ENCODE results near the gene TECR. TPM values are rescaled to one million over a fixed set of nuclear protein-coding genes. Genes with fewer than 3 reads are reported as not detected.
"Not testable (repeated sequence)": the region's sequence is repeated elsewhere in the genome, so short reads cannot be mapped to it uniquely, and the experiment has no call there.

TECR gene
- total RNA-seq, 1 experiment from 2014 or later, result 56.9 TPM

GRCh38 chr19:14536926-14537692, 7.7 kb downstream of the TECR start:
- H3K4me1 ChIP-seq (replicated peaks), result no peaks in the 10 kb centered on the region
- H3K27me3 ChIP-seq (replicated peaks), result no peaks in the 10 kb centered on the region
- H3K9me3 ChIP-seq (replicated peaks), result no peaks in the 10 kb centered on the region
- DNase-seq (ENCODE audit: low read depth in 1 of 2, low spot score in 2 of 2), result no peak
- H3K4me3 ChIP-seq, result no peak overlapping the region
- no peak overlapping the region for H3K27ac ChIP-seq
- peaks cover 7% of the 10 kb centered on the region for H3K36me3 ChIP-seq

- 0 out of 2 replicates have a peak, but pooled peaks cover 2% of the 10 kb centered on the region for H3K36me3 ChIP-seq
- H3K4me3 ChIP-seq, result no peak overlapping the region
- H3K27me3 ChIP-seq (replicated peaks), result no peaks in the 10 kb centered on the region
- no peaks in the 10 kb centered on the region for H3K9me3 ChIP-seq (replicated peaks)
- peaks cover 6% of the 10 kb centered on the region for H3K4me1 ChIP-seq (replicated peaks)
- H3K27ac ChIP-seq, result no peak overlapping the region
- no peak for DNase-seq (ENCODE audit: low read depth in 1 of 2, low spot score in 2 of 2)
Measured at GRCh38 chr19:14540741-14541525, 11.5 kb downstream of the TECR start.

DNA sequence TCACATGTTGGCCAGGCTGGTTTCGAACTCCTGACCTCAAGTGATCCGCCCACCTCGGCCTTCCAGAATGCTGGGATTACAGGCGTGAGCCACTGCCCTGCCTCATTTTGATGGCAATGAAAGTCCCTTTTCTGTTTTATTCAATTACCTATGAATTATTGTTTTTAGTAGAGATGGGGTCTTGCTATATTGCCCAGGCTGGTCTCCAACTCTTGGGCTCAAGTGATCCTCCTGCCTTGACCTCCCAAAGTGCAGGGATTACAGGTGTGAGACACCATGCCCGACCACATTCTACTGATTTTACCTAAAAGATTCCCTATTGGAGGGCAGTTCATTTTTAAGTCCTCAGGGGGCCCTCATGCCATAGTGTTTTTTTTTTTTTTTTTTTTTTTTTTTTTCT, 12.6 kb downstream of the TECR start:
- H3K27ac ChIP-seq; H3K27me3 ChIP-seq (replicated peaks); H3K9me3 ChIP-seq (replicated peaks); H3K36me3 ChIP-seq; H3K4me1 ChIP-seq (replicated peaks); H3K4me3 ChIP-seq; DNase-seq (ENCODE audit: low read depth in 1 of 2, low spot score in 2 of 2): not testable (repeated sequence)

DNA sequence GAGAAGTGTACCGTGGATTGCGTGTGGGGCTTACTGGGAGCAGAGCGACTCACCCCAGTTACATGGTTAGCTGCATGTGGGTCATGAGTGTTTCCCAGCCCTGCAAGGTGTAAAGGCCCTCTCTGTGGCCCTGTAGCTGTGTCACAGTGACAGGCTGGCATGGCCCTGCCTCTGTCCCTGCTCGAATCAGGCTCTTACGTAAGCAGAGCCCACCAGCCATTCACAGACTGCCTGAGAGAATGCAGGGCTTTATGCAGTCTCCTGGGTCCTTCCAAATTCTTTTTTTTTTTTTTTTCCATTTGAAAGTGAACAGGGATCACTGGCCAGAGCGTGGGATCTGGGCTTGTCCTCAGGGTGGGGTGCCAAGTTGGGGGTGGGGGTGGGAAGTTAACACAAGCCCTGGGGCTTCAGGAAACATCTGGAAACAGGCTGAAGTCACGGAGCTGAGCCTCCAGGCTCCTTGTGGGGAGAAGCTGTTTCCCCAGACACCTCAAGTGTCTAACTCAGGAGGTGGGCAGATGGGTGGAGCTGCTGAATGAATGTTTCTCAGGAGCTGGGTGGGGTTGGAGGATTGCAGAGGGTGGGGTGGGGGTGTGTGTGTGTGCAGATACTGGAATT, 13.4 kb downstream of the TECR start:
- no peak overlapping the region for H3K27ac ChIP-seq
- H3K9me3 ChIP-seq (replicated peaks), result no peaks in the 10 kb centered on the region
- no peak for DNase-seq (ENCODE audit: low read depth in 1 of 2, low spot score in 2 of 2)
- H3K4me3 ChIP-seq, result no peak overlapping the region
- H3K27me3 ChIP-seq (replicated peaks), result no peaks in the 10 kb centered on the region
- peaks cover 6% of the 10 kb centered on the region for H3K4me1 ChIP-seq (replicated peaks)
- 0 out of 2 replicates have a peak, but pooled peaks cover 2% of the 10 kb centered on the region for H3K36me3 ChIP-seq

DNA sequence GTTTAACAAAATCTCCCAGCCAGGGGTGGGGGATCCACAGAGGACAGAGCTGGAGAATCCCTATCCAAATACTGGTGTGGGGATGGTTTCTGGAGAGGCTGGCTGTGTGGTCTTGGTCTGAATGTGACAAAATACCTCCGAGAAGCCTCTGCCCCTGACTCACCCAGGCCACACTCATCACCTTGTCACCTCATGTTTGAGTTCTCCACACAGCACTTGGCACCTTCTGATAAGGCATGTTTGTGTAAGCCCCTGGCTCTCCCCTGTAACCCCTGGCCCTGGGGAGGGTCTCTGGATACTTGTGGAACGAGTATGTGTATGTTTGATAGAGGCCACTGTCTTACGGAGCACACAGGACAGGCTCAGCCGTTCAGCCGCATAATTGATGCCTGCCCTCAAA, 14.7 kb downstream of the TECR start:
- Histone ChIP-seq H3K4me1 (replicated peaks) (peaks cover 6% of the 10 kb centered on the region), H3K27ac (no peak overlapping the region), H3K4me3 (no peak overlapping the region), H3K27me3 (replicated peaks) (no peaks in the 10 kb centered on the region), H3K36me3 (peaks cover 5% of the 10 kb centered on the region; the same call in 1 of the 2 replicates), H3K9me3 (replicated peaks) (no peaks in the 10 kb centered on the region)
- DNase-seq (ENCODE audit: low read depth in 1 of 2, low spot score in 2 of 2), result no peak

DNA sequence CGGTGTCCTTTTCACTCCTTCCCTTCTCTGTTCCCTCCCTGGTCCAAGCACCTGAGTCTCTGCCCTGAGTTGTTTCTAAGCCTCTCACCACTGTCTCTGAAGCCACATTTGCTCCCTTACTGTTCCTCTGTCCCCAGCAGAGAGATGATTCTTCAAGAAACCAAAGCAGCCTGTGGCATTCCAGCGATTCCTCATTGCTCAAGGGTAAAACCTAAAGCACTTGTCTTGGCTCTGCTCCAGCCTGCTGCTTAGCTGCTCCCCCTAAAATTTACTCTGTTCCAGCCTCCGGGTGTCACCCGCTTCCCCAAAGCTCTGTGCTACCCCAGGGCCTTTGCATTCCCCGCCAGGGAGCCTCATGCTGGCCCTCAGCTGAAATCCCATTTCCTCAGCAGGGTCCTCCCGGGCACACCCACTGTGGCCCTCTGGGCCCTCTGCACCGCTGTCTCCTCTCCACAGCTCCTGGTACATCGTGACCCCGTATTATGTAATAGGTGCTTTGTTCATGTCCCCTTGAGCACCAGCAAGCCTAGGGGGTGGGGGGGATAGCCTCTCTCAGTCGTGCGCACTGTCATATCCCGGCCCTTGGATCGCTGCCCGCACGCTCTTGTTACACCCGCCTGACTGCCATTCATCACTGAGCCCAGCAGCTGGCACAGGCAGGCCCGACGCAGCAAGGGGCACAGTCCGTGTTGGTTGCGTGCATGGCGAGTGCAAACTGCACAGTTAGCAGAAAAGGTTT, 15.8 kb downstream of the TECR start:
- peaks cover 5% of the 10 kb centered on the region; the same call in 1 of the 2 replicates for H3K36me3 ChIP-seq
- no peak for DNase-seq (ENCODE audit: low read depth in 1 of 2, low spot score in 2 of 2)
- H3K4me1 ChIP-seq (replicated peaks), result peaks cover 6% of the 10 kb centered on the region
- no peaks in the 10 kb centered on the region for H3K27me3 ChIP-seq (replicated peaks)
- no peak overlapping the region for H3K4me3 ChIP-seq
- no peaks in the 10 kb centered on the region for H3K9me3 ChIP-seq (replicated peaks)
- H3K27ac ChIP-seq, result no peak overlapping the region

DNA sequence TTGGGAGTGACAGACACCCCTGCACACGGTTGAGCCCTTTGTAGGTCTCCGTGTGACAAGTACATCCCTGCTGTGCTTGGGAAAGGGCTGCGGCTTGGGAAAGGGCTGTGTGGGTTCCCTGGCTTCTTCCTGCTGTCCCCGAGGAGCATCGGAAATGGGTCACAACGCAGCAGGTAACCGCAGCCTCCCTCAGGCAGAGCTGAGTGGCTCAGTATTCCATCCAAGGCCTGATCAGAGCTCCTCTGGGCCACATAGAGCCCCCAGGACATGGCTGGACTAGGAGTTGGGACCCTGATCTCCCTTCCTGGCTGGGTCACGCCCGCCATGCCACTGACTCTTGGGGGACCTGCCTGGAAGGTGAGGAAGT, 16.3 kb downstream of the TECR start:
- no peak for DNase-seq (ENCODE audit: low read depth in 1 of 2, low spot score in 2 of 2)
- Histone ChIP-seq H3K4me1 (replicated peaks) (peaks cover 6% of the 10 kb centered on the region), H3K36me3 (peaks cover 5% of the 10 kb centered on the region; the same call in 1 of the 2 replicates), H3K9me3 (replicated peaks) (no peaks in the 10 kb centered on the region), H3K4me3 (no peak overlapping the region), H3K27ac (no peak overlapping the region), H3K27me3 (replicated peaks) (no peaks in the 10 kb centered on the region)

DNA sequence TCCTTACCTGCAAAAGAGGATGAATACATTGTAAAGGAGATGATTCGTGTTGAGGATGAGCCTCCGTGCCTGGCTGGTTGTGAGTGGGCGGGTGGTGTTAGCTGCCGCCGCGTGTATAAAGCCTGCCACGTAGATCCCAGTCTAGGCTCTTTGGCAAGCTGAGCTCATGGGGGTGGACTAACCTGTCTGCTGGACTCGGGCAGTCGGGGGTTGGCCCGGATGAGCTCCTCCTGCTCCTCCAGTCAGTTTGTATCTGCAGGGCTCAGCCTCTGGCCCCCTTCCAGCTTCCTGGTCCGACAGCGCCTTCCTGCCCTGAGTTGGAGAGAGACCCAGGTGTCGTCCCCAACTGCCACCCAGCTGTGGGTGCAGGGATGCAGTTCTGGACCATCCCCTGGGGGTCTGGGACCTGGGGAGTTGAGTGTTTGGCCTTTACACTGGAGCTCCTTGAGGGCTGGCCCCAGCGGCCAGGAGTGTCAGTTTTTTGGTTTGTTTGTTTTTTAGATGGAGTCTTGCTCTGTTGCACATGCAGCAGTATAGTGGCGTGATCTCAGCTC, 20.9 kb downstream of the TECR start:
- H3K36me3 ChIP-seq, result peaks cover 5% of the 10 kb centered on the region; the same call in 1 of the 2 replicates
- DNase-seq (ENCODE audit: low read depth in 1 of 2, low spot score in 2 of 2), result no peak

DNA sequence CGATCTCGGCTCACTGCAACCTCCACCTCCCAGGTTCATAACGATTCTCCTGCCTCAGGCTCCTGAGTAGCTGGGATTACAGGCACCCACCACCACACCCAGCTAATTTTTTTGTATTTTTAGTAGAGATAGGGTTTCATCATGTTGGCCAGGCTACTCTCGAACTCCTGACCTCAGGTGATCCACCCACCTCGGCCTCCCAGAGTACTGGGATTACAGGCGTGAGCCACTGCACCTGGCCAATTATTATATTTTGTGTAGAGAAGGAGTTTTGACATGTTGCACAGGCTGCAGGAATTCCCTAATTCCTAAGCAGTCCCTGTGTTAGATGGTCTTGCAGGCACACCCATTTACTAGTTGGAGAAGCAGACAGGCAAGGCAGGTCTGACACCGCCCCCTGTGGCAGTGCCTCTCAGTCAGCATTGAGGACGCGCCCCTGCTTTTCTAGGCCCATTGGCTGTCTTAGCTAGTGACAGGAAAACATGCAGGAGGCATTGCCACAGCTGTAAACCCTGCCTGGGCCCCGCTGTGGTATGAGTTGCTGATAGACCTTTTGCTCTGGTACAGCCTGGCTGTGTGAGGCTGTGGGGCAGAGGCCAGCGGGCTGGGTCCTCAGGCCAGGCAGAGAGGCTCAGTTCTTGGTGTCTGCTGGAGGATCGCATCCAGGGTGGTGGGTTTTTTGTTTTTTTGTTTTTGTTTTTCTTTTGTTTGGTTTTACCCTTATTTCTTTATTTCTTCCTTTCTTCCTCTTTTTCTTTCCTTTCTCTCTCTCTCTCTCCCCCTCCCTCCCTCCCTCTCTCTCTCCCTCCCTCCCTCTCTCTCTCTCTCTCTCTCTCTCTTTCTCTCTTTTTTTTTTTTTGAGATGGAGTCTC, 22.0 kb downstream of the TECR start:
- not testable (repeated sequence) for H3K4me3 ChIP-seq; H3K36me3 ChIP-seq; DNase-seq (ENCODE audit: low read depth in 1 of 2, low spot score in 2 of 2); H3K27ac ChIP-seq; H3K4me1 ChIP-seq (replicated peaks); H3K27me3 ChIP-seq (replicated peaks); H3K9me3 ChIP-seq (replicated peaks)

More for the DNA sequence above, 20.9 kb downstream of the TECR start:
- Histone ChIP-seq H3K27me3 (replicated peaks) (no peaks in the 10 kb centered on the region), H3K4me1 (replicated peaks) (0 out of 2 replicates have a peak, but pooled peaks cover 3% of the 10 kb centered on the region), H3K4me3 (no peak overlapping the region), H3K27ac (no peak overlapping the region), H3K9me3 (replicated peaks) (no peaks in the 10 kb centered on the region)

GRCh38 chr19:14552006-14552360, 22.6 kb downstream of the TECR start:
- DNase-seq (ENCODE audit: low read depth in 1 of 2, low spot score in 2 of 2); H3K4me3 ChIP-seq; H3K36me3 ChIP-seq; H3K27ac ChIP-seq; H3K9me3 ChIP-seq (replicated peaks); H3K27me3 ChIP-seq (replicated peaks): not testable (repeated sequence)
- peaks cover 13% of the 10 kb centered on the region for H3K4me1 ChIP-seq (replicated peaks)

DNA sequence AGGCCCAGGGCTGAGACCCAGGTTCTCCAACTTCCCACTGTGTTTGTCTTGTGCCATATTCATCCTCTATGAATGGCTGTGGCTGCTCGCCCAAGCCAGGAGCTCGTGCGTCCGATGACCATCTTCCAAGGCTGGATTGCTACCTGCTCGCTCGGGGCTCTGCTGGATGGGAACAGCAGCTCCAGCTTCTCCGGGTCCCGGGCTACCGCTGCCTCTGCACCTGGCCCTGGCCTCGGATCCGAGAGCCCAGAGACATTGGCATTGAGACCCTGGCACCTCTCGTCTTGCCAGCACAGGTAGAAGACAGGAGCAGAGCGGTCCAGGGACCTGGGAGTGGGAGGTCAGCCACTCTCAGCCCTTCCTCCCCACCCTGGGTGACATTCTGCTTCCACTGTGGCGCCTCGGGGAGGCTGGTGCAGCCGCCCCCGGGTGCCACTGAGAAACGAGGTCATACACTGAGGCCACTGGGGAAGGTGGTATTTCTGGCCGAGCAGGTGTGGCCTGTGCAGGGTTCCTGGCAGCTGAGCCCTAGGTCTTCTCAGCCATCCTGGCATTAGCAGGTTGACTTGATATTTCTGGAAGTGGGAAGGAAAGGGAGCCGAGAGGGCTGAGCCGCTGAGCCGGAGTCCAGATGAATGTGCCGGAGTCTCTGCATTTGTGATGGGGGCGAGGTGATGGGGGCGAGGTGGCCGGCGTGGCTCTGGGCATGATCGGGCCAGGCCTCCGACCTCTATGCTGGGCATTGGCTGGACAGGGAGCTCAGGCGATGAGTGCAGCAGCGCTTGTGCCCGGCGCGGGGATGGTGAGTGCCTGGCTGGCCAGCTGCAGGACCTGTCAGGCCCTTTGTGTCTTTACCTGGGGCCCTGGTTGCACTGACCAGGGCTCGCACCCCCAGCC, 23.9 kb downstream of the TECR start:
- H3K36me3 ChIP-seq, result peaks cover 3% of the 10 kb centered on the region; the same call in 1 of the 2 replicates
- no peak overlapping the region for H3K27ac ChIP-seq
- no peak for DNase-seq (ENCODE audit: low read depth in 1 of 2, low spot score in 2 of 2)
- peaks cover 13% of the 10 kb centered on the region for H3K4me1 ChIP-seq (replicated peaks)
- H3K27me3 ChIP-seq (replicated peaks), result no peaks in the 10 kb centered on the region
- H3K9me3 ChIP-seq (replicated peaks), result no peaks in the 10 kb centered on the region
- no peak overlapping the region for H3K4me3 ChIP-seq

- Histone ChIP-seq H3K4me1 (replicated peaks) (peaks cover 13% of the 10 kb centered on the region), H3K27ac (no peak overlapping the region), H3K27me3 (replicated peaks) (no peaks in the 10 kb centered on the region), H3K4me3 (no peak overlapping the region), H3K36me3 (no peaks in the 10 kb centered on the region), H3K9me3 (replicated peaks) (no peaks in the 10 kb centered on the region)
- DNase-seq (ENCODE audit: low read depth in 1 of 2, low spot score in 2 of 2), result no peak
Measured at GRCh38 chr19:14553939-14554243, 24.5 kb downstream of the TECR start.
